WI38 (cell line): ENCODE data around the gene UNC119B.
"Not testable (repeated sequence)": the region's sequence is repeated elsewhere in the genome, so short reads cannot be mapped to it uniquely, and the experiment has no call there.

Experiments
- H3K4me3 ChIP-seq: 2 replicates; pipeline ENCODE4 v1.5.1; 2011; ENCODE audit warnings: low read depth, mild to moderate bottlenecking, control low read depth, low read length
- CTCF ChIP-seq: IDR thresholded peaks from 2 replicates; pipeline ENCODE4 v1.5.1; 2012; ENCODE audit warnings: low read depth, mild to moderate bottlenecking, control low read depth, low read length

UNC119B gene

GRCh38 chr12:120668868-120669840 is 41.1 kb upstream of the UNC119B start:
- no peak overlapping the region for H3K4me3 ChIP-seq
- TF ChIP-seq CTCF: no peak

- not testable (repeated sequence) for H3K4me3 ChIP-seq
Measured at GRCh38 chr12:120670237-120670636, 40.0 kb upstream of the UNC119B start.

- no peak overlapping the region for H3K4me3 ChIP-seq
- no peak for TF ChIP-seq CTCF
Measured at GRCh38 chr12:120670667-120671066, 39.6 kb upstream of the UNC119B start.

GRCh38 chr12:120674097-120674636 is 36.1 kb upstream of the UNC119B start:
- TF ChIP-seq CTCF: no peak
- H3K4me3 ChIP-seq: no peak overlapping the region

- TF ChIP-seq CTCF: no peak
Measured at GRCh38 chr12:120677765-120678473, 32.3 kb upstream of the UNC119B start.

GRCh38 chr12:120678572-120678971 is 31.7 kb upstream of the UNC119B start:
- TF ChIP-seq CTCF: no peak

More at GRCh38 chr12:120677765-120678473, 32.3 kb upstream of the UNC119B start:
- no peak overlapping the region for H3K4me3 ChIP-seq

GRCh38 chr12:120680165-120680738 is 30.0 kb upstream of the UNC119B start:
- no peak overlapping the region for H3K4me3 ChIP-seq
- no peak for TF ChIP-seq CTCF

More at GRCh38 chr12:120678572-120678971, 31.7 kb upstream of the UNC119B start:
- H3K4me3 ChIP-seq: no peak overlapping the region
